ENCODE measurements around the gene ATP1B3.
"Not testable (repeated sequence)": the region's sequence is repeated elsewhere in the genome, so short reads cannot be mapped to it uniquely, and the experiment has no call there.

The ATP1B3 gene

DNA sequence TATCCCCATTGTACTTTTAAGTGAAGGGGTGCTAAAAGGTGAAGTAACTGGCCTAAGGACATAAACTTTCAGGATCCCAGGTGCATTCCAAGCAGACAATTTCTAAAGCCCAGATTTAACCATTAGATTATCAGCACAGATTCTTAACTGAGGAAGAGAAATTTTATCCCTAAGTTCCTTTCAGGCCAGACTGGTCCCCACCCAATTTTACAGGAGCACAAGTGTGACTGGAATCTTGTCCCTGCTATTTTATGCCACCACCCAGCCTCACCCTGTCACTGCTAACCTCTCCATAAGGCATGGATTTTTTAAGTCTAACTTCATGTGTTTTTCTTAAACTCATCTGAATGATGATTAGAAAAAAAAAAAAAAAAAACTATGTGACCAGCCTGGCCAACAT, 37.1 kb upstream of the ATP1B3 start:
- TF ChIP-seq, protein P1, sequence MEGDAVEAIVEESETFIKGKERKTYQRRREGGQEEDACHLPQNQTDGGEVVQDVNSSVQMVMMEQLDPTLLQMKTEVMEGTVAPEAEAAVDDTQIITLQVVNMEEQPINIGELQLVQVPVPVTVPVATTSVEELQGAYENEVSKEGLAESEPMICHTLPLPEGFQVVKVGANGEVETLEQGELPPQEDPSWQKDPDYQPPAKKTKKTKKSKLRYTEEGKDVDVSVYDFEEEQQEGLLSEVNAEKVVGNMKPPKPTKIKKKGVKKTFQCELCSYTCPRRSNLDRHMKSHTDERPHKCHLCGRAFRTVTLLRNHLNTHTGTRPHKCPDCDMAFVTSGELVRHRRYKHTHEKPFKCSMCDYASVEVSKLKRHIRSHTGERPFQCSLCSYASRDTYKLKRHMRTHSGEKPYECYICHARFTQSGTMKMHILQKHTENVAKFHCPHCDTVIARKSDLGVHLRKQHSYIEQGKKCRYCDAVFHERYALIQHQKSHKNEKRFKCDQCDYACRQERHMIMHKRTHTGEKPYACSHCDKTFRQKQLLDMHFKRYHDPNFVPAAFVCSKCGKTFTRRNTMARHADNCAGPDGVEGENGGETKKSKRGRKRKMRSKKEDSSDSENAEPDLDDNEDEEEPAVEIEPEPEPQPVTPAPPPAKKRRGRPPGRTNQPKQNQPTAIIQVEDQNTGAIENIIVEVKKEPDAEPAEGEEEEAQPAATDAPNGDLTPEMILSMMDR (IDR thresholded peaks at IDR 0.05; ENCODE audit: low read depth, low read length), result no peak
- DNase-seq (ENCODE audit: low read depth in 2 of 2), result no peak
- no peak overlapping the region for H3K4me3 ChIP-seq (replicated peaks in 1 of 2; ENCODE audit: low read depth in 2 of 2, low read length in 2 of 2)

DNA sequence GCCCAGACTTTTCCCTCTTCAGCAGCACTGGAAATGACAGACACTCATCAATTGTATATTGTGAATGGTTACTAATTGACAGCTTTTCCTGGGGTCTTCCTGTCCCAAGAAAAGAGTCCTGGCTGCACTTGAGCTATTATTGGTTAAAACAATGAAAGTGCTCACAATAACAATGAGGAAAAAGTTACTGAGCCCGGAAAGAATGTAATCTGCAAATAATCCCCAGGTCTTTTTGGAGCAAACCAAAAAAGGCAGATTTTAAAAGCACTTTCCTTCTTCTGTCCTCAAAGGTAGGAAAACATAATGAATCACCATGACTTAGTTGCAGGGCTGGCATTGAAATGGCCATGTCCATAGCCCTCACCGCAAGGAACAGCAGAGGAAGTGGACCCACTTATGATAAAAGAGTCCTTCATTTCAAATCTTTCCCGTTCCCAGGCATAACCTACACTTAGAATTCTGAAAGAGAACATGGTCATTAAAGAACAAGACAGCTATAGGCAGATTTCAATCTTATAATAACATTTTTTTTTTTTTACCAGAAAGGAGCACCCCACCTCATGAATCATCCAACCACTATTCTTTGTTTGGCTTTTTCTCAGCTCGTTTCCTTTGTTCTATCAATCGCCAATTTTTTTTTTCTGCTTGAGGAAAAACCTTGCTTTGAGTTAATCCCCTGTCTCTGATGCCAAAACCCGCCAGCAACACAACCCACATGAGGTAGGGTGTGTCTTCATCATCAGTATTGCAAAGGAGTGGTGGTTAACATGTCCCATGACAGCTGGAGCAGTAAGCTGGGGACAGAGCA, 35.5 kb upstream of the ATP1B3 start:
- peak; percentile 43 to 86 for DNase-seq (ENCODE audit: low read depth in 2 of 2)
- TF ChIP-seq, protein P1 (IDR thresholded peaks at IDR 0.05; ENCODE audit: low read depth, low read length), result no peak
- H3K4me3 ChIP-seq (replicated peaks in 1 of 2; ENCODE audit: low read depth in 2 of 2, low read length in 2 of 2), result no peak overlapping the region

- no peak overlapping the region for H3K4me3 ChIP-seq (replicated peaks in 1 of 2; ENCODE audit: low read depth in 2 of 2, low read length in 2 of 2)
- TF ChIP-seq, protein P1 (IDR thresholded peaks at IDR 0.05; ENCODE audit: low read depth, low read length), result no peak
- DNase-seq (ENCODE audit: low read depth in 2 of 2), result no peak
Observed at GRCh38 chr3:141844108-141844507, 32.3 kb upstream of the ATP1B3 start.

- TF ChIP-seq, protein P1 (IDR thresholded peaks at IDR 0.05; ENCODE audit: low read depth, low read length), result no peak
- no peak for DNase-seq (ENCODE audit: low read depth in 2 of 2)
- no peak overlapping the region for H3K4me3 ChIP-seq (replicated peaks in 1 of 2; ENCODE audit: low read depth in 2 of 2, low read length in 2 of 2)
Observed at GRCh38 chr3:141844812-141845211, 31.6 kb upstream of the ATP1B3 start.

DNA sequence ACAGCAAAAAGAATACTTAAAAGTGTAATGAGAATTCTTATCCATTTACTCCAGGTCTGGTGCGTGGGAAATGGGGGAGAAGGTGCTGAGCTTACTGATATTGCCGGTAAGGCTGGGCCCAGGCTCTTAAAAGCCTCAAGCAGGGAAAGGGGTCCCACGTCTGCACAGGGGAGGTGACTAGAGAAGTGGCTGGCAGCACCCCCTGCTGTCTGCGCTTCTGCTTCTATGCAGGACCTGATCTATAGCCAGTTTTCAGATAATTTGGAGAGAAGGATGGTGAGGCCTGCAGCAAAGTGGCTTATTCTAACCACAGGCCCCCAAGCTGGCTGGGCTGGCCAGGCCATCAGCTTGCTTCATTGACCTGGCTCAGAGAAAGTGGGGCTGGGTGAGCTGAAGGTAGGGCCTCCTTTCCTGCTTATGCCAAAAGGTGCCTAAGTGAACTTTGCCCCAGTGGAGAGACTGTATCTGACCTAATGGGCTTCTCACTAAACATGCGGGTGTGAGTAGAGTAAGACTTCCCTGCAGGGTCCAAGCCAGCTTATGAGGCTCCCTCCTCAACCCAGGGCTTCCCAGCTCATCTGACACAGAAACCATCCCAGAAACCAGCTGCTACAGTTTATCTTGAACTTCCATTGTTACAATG, 30.9 kb upstream of the ATP1B3 start:
- H3K4me3 ChIP-seq (replicated peaks in 1 of 2; ENCODE audit: low read depth in 2 of 2, low read length in 2 of 2), result no peak overlapping the region
- no peak for DNase-seq (ENCODE audit: low read depth in 2 of 2)
- TF ChIP-seq, protein P1 (IDR thresholded peaks at IDR 0.05; ENCODE audit: low read depth, low read length), result no peak

DNA sequence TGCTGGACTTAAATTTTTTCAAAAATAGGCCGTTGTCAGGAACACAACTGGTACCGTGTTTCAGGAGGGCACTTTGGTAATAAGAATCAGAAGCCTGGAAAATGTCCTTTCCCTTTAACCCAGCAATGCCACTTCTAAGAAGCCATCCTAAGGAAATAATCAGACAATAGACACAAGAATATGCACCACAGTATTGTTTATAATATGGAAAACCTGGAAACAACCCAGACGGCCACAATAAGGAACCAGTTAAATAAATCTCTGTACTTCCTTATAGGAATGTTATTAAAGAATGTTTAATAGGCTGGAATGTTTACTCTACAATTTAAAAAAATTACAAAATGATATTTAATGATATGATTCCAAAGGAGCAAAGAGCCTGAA, 30.4 kb upstream of the ATP1B3 start:
- no peak for DNase-seq (ENCODE audit: low read depth in 2 of 2)
- TF ChIP-seq, protein P1 (IDR thresholded peaks at IDR 0.05; ENCODE audit: low read depth, low read length), result no peak
- H3K4me3 ChIP-seq (replicated peaks in 1 of 2; ENCODE audit: low read depth in 2 of 2, low read length in 2 of 2), result no peak overlapping the region

GRCh38 chr3:141848159-141848748, 28.2 kb upstream of the ATP1B3 start:
- H3K4me3 ChIP-seq (replicated peaks in 1 of 2; ENCODE audit: low read depth in 2 of 2, low read length in 2 of 2), result not testable (repeated sequence)
- DNase-seq (ENCODE audit: low read depth in 2 of 2), result peak; percentile 20 to 36
